ENCODE data around the gene REM2.
"Not testable (repeated sequence)": the region's sequence is repeated elsewhere in the genome, so short reads cannot be mapped to it uniquely, and the experiment has no call there.

REM2 gene

DNA sequence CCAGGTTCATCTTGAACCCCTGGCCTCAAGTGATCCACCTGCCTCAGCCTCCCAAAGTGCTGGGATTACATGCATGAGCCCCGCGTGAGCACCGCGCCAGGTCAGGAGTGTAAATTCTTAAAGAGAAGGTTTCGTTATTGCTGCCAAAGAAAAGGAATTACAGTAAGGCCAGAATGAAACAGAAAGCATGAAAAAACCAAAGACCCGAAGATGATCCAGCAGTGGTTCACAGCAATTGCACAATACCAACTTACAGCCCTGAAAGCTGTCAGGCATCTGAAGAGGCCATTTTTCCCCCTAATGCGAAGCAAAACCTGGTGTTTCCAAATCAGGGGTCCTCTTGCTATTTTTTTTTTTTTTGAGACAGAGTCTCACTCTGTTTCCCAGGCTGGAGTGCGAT, 25.6 kb downstream of the REM2 start:
- Mint-ChIP-seq H3K27ac (no peak overlapping the region), H3K4me3 (no peak overlapping the region), H3K9me3 (no peaks in the 10 kb centered on the region), H3K4me1 (ENCODE audit: low read depth) (peaks cover 28% of the 10 kb centered on the region), H3K36me3 (ENCODE audit: low read depth) (peaks cover 95% of the 10 kb centered on the region), H3K27me3 (no peaks in the 10 kb centered on the region)
- intact Hi-C loops (cut with micrococcal nuclease) = no loop called here

DNA sequence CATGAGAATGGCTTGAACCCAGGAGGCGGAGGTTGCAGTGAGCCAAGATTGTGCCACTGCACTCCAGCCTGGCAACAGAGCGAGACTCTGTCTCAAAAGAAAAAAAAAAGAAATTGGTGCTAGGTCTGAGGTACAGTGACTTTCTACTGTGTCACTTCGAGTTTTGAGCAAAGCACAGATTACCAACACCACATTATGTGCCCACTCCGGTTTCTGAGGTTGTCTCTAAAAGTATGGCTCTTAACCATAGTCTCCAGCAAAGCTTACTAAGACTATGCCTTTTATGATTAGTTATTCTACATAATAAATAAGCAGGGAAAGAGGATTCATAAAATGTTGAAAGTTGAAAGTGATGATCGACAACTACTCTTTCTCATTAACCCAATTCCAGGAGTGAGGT, 27.9 kb downstream of the REM2 start:
- Mint-ChIP-seq H3K27me3 (no peaks in the 10 kb centered on the region), H3K36me3 (ENCODE audit: low read depth) (peaks cover 75% of the 10 kb centered on the region), H3K4me3 (no peak overlapping the region), H3K27ac (no peak overlapping the region), H3K4me1 (ENCODE audit: low read depth) (peaks cover 43% of the 10 kb centered on the region), H3K9me3 (no peaks in the 10 kb centered on the region)
- intact Hi-C loops (cut with micrococcal nuclease) = no loop called here

DNA sequence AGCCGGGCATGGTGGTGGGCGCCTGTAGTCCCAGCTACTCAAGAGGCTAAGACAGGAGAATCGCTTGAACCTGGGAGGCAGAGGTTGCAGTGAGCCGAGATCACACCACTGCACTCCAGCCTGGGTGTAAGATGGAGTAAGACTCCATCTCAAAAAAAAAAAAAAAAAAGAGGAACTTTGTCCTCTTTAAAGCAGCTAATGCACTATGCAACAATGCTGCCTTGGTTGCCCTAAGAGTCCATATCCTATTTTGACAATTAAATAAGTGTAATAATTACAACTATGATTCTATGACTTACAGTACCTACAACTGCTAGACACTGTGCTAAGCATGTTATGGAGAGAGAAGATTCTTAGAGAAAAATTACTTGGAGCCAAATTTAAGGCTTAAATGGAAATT, 31.8 kb downstream of the REM2 start:
- Mint-ChIP-seq H3K4me1 (ENCODE audit: low read depth) (peaks cover 58% of the 10 kb centered on the region), H3K36me3 (ENCODE audit: low read depth) (peaks cover 65% of the 10 kb centered on the region)
- H3K4me3 Mint-ChIP-seq, H3K9me3 Mint-ChIP-seq, H3K27me3 Mint-ChIP-seq, H3K27ac Mint-ChIP-seq: not testable (repeated sequence)
- intact Hi-C loops (cut with micrococcal nuclease) = loop anchor here (5.0 kb wide), 1 partner anchor 148 kb away; the partner anchor contains the start of gene OXA1L

DNA sequence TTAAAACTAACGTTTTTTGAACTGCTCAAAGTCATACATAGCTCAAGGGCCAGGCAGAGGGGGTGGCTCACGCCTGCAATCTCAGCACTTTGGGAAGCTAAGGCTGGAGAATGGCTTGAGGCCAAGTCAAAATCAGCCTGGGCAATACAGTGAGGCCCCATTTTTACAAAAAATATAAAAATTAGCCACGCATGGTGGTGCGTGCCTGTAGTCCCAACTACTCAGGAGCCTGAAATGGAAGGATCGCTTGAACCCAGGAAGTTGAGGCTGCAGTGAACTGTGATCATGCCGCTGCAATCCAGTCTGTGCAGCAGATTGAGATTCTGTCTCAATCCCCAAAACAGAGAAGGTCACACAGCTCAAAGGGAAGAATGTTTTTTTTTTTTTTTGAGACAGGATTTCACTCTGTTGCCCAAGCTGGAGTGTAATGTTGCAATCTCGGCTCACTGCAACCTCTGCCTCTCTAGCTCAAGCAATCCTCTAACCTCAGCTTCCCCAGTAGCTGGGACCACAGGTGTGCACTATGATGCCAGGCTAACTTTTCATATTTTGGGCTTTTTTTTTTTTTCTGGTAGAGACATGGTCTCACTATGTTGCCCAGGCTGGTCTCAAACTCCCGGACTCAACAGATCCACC, 33.0 kb downstream of the REM2 start:
- H3K4me3 Mint-ChIP-seq = no peak overlapping the region
- H3K4me1 Mint-ChIP-seq (ENCODE audit: low read depth) = peaks cover 56% of the 10 kb centered on the region
- no peaks in the 10 kb centered on the region for H3K27me3 Mint-ChIP-seq
- H3K27ac Mint-ChIP-seq = peak overlapping the region; percentile 66
- intact Hi-C loops (cut with micrococcal nuclease) = loop anchor here (5.0 kb wide), 1 partner anchor 149 kb away; the partner anchor contains the start of gene OXA1L
- peaks cover 63% of the 10 kb centered on the region for H3K36me3 Mint-ChIP-seq (ENCODE audit: low read depth)
- no peaks in the 10 kb centered on the region for H3K9me3 Mint-ChIP-seq

DNA sequence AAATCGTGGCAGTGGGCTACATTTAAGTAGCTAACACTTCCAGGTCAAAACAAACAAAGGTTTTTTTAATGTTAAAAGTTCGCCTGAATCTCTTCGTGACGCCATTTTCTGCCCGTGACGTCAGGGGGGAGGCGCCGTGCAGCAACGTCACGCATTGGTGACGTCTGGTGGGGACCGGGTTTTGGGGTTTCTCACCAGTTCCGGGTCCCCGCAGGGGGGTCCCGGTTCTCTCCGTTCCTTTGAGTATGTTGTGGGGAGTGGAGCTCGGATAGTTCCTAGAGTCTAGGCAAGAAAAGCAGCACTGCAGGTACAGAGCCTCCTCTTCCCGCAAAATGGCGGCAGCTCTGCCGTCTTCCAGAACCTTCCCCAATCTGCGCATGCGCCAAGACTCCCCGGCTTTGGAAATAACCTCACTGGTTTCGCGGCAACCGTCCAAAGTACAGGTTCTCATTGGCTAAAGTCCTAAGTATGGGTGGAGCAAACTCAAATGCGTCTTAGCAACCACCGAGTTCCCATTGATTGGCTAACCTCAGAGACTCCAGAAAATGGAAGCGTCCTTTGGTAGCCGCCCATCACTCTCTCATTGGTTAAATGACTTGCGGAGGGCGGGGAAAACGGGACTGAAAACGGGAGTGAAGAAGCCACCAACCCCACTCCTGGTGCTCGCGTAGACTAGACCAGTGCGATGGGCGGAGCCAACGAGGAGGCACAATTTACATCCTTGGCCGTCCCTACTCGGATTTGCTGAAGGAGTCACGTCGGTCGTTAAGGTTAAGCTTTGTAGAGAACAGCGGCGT, 36.0 kb downstream of the REM2 start, which contains the start of gene RBM23:
Gene RBM23, minus strand, starts transcription at position 346 of the 797 bp plus-strand sequence.
- H3K36me3 Mint-ChIP-seq (ENCODE audit: low read depth) = peaks cover 63% of the 10 kb centered on the region
- peak within 1 kb of the TSS; percentile 89 for H3K4me3 Mint-ChIP-seq
- H3K4me1 Mint-ChIP-seq (ENCODE audit: low read depth) = peaks cover 50% of the 10 kb centered on the region

DNA sequence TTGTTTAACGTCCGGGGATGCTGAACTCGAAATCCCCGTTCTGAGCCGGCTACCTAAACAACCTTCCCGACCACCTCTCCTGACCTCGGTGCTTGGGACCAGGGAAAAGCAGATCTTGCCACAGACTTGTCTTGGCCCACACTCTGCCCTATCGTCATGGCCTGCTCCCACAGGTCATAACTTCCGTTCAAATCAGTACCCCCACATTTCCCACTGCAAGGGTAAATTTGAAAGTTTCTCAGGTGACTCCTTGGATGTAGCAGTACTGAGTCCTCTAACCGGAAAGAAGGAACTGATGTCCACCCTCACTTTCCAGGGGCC, 36.5 kb downstream of the REM2 start:
- H3K9me3 Mint-ChIP-seq = no peaks in the 10 kb centered on the region

More for the DNA sequence above, 36.0 kb downstream of the REM2 start, which contains the start of gene RBM23:
- Mint-ChIP-seq H3K9me3 (no peaks in the 10 kb centered on the region), H3K27me3 (no peaks in the 10 kb centered on the region), H3K27ac (peak within 1 kb of the TSS; percentile 100)
- intact Hi-C loops (cut with micrococcal nuclease) = loop anchor here (1.0 to 5.0 kb wide), 2 partner anchors 10 to 152 kb away; partner anchors contain the start of genes OXA1L and PRMT5

DNA sequence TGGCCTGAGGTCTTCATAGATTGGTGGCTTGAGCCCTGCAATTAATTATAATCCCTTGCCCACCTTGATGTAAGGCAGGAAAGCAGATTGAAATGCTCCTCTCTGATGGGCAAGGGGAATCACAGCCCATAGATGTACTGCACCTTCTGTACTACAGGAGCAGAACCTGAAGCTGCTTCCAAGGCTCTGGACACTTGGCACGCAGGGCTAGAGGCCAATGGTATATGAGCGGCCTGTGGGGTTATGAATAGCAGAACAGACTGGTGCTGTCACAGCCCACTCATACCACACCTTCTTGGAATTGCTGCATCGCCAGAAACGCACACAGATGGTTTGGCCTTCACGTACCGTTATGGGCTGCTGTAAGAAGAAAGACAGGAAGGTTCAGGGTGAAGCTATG, 37.7 kb downstream of the REM2 start:
- Mint-ChIP-seq H3K27ac (no peak overlapping the region), H3K4me1 (ENCODE audit: low read depth) (peaks cover 38% of the 10 kb centered on the region), H3K36me3 (ENCODE audit: low read depth) (peaks cover 79% of the 10 kb centered on the region), H3K27me3 (no peaks in the 10 kb centered on the region), H3K9me3 (no peaks in the 10 kb centered on the region), H3K4me3 (no peak overlapping the region)
- intact Hi-C loops (cut with micrococcal nuclease) = no loop called here

More for the DNA sequence above, 36.5 kb downstream of the REM2 start:
- no peaks in the 10 kb centered on the region for H3K27me3 Mint-ChIP-seq
- intact Hi-C loops (cut with micrococcal nuclease) = loop anchor here (1.0 to 5.0 kb wide), 2 partner anchors 10 to 152 kb away; partner anchors contain the start of genes OXA1L and PRMT5
- H3K4me3 Mint-ChIP-seq = peak overlapping the region; percentile 89
- peak overlapping the region; percentile 100 for H3K27ac Mint-ChIP-seq
- H3K4me1 Mint-ChIP-seq (ENCODE audit: low read depth) = peaks cover 48% of the 10 kb centered on the region
- peaks cover 69% of the 10 kb centered on the region for H3K36me3 Mint-ChIP-seq (ENCODE audit: low read depth)

DNA sequence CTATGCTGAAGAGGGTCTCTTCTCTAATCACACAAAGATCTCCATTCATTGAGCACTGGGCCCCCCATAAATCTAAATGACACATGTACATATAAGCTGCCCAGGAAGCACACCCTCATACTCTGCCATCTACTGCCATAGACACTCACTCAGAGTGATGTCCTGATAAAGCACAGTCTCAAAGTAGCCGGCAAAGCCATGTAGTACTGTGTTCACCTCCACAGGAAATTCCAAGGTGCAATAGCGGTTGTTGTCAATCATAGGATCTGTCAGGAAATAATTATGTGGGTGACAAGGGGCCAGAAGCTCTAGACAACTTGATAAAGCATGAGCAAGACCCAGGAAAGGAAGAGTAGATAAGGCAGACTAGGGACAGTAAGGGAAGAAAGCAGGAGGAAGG, 39.3 kb downstream of the REM2 start:
- intact Hi-C loops (cut with micrococcal nuclease) = no loop called here
- no peak overlapping the region for H3K4me3 Mint-ChIP-seq
- H3K9me3 Mint-ChIP-seq = no peaks in the 10 kb centered on the region
- H3K36me3 Mint-ChIP-seq (ENCODE audit: low read depth) = peaks cover 90% of the 10 kb centered on the region
- no peak overlapping the region for H3K27ac Mint-ChIP-seq
- H3K27me3 Mint-ChIP-seq = no peaks in the 10 kb centered on the region
- H3K4me1 Mint-ChIP-seq (ENCODE audit: low read depth) = peaks cover 41% of the 10 kb centered on the region

DNA sequence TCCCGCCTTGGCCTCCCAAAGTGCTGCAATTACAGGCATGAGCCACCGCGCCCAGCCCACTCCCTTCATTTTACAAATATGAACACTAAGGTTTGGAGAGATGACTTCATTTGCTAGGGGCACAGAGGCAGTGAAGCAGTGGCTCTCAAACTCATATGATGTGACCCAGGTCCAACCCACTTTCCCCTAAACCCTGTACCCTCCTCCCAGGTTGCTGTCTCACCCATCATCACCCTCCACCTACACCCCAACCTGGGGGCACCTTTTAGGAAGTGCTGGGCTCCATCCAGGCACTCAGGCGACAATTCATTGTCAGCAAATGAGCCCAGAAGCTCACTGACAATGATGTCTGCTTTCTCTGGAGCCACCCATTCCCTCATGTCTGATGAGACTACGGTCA, 40.7 kb downstream of the REM2 start:
- Mint-ChIP-seq H3K36me3 (ENCODE audit: low read depth) (peaks cover 77% of the 10 kb centered on the region), H3K27ac (no peak overlapping the region), H3K4me3 (no peak overlapping the region), H3K4me1 (ENCODE audit: low read depth) (peaks cover 34% of the 10 kb centered on the region), H3K27me3 (no peaks in the 10 kb centered on the region), H3K9me3 (no peaks in the 10 kb centered on the region)
- intact Hi-C loops (cut with micrococcal nuclease) = no loop called here

DNA sequence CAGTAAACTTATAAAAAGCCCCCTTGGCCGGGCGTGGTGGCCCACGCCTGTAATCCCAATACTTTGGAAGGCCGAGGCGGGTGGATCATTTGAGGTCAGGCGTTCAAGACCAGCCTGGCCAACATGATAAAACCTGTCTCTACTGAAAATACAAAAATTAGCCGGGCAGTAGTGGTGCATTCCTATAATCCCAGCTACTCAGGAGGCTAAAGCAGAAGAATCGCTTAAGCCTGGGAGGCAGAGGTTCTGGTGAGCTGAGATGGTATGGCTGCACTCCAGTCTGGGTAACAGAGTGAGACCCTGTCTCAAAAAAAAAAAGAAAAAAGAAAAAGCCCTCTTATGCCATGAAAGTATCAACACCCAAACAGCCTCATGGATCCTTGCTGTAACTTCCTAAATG, 42.5 kb downstream of the REM2 start:
- no peak overlapping the region for H3K4me3 Mint-ChIP-seq
- no peaks in the 10 kb centered on the region for H3K27me3 Mint-ChIP-seq
- intact Hi-C loops (cut with micrococcal nuclease) = no loop called here
- H3K36me3 Mint-ChIP-seq (ENCODE audit: low read depth) = peaks cover 68% of the 10 kb centered on the region
- H3K4me1 Mint-ChIP-seq (ENCODE audit: low read depth) = peaks cover 28% of the 10 kb centered on the region
- no peak overlapping the region for H3K27ac Mint-ChIP-seq
- H3K9me3 Mint-ChIP-seq = no peaks in the 10 kb centered on the region

DNA sequence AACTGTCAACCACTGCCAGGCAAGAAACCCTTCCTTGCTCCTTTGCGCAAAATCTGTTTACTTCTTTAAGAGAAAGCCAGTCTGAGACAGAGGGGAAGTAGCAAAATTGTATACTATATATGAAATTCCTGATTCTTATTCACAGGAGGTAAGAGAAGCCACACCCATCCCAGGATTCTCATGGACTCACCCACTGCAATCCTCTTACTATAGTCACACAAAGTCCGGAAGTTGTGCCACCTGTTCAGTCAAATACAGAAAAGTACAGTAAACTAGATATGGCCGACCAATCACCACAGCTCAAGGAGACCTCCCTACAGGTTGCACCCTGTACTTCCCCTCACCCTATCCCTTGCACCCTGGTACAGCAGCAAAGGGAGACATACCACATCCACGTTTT, 43.3 kb downstream of the REM2 start:
- H3K27ac Mint-ChIP-seq = no peak overlapping the region
- peaks cover 28% of the 10 kb centered on the region for H3K4me1 Mint-ChIP-seq (ENCODE audit: low read depth)
- intact Hi-C loops (cut with micrococcal nuclease) = no loop called here
- no peaks in the 10 kb centered on the region for H3K27me3 Mint-ChIP-seq
- H3K36me3 Mint-ChIP-seq (ENCODE audit: low read depth) = peaks cover 60% of the 10 kb centered on the region
- H3K9me3 Mint-ChIP-seq = no peaks in the 10 kb centered on the region
- no peak overlapping the region for H3K4me3 Mint-ChIP-seq

DNA sequence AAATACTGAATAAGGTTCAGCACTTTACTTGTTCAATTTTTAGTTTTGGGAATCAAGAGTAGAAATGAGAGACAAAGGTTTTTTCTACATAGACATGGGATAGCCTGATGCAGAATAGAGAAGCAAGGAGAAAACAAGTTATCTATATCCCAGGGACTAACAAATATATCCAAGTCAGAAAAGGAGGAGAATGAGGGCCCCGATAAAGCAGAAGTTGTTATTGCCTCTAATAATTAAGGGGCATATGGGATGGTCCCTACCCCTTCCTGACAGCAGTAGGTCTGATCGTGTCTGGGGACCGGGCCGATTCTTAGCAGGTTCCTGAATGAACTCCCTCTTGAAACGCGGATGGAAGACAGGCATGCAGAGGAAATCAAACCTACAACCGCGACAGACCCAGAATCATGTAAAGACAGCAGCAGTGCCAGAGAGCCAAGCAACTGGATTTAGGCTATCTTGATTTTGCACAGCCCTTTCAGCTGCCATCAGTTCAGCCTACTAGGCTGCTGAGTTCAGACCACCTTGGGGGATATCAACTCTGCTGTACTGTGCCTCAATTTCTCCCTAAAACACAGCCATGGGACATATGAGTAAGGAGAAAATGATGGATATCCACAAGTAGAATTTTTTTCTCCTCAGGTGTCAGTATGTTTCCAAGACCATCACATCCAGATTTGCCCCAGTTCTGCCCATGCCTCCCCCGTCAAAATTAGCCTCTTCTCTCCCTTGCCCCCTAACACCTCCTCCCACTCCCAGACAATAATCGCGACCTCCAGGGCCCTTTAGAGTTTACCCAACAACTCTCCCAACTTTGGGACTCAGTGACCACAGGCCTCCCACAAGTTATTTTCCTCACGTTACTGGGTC, 45.4 kb downstream of the REM2 start:
- intact Hi-C loops (cut with micrococcal nuclease) = loop anchor here (1.0 kb wide), 1 partner anchor 9 kb away; the partner anchor contains the start of gene RBM23
- H3K4me3 Mint-ChIP-seq = no peak overlapping the region
- peaks cover 17% of the 10 kb centered on the region for H3K4me1 Mint-ChIP-seq (ENCODE audit: low read depth)
- no peaks in the 10 kb centered on the region for H3K27me3 Mint-ChIP-seq
- H3K36me3 Mint-ChIP-seq (ENCODE audit: low read depth) = peaks cover 39% of the 10 kb centered on the region
- H3K9me3 Mint-ChIP-seq = no peaks in the 10 kb centered on the region
- no peak overlapping the region for H3K27ac Mint-ChIP-seq

DNA sequence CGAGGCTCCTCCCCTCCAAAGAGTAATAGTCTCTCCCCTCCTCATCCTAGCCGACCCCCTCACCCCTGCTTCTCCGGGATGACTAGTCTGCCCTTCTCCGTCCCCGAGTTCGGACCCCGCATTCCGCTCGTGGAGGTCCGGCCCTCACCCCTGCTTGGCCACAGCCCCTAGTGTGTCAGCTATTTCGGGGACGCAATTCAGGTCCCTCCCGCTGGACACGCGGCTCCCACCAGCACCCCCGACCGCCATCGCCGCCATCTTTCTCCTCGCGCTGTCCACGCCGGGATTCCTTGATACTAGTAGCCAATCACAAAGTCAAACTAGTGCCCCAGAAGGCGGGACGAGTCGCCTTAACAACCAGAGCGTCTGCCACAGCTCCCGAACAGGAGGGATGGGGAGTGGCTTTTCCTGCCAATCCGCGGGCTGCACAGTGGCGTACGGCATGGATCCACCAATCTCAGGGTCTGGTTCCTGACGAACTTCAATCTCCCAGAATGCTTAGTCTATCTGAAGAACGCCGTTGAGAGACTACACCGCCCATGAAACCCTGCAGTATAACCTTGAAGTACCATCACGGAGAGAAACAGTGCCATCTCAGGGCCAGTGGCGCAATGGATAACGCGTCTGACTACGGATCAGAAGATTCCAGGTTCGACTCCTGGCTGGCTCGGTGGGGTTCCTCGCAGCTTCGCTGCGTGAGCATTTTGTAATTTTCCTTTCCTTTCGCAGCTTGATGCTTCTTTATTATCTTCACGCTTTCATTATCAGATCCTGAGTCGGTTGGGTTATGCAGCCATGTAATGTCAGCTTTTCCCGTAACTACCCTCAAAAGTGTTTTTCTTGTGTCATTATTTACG, 46.3 kb downstream of the REM2 start, which contains the start of gene PRMT5:
Gene PRMT5, minus strand, starts transcription at position 273 of the 857 bp plus-strand sequence. Its CDS starts 15 bp downstream, at position 258.
- intact Hi-C loops (cut with micrococcal nuclease) = loop anchor here (1.0 kb wide), 1 partner anchor 10 kb away; the partner anchor contains the start of gene RBM23
- Mint-ChIP-seq H3K27me3 (no peaks in the 10 kb centered on the region), H3K36me3 (ENCODE audit: low read depth) (peaks cover 30% of the 10 kb centered on the region), H3K27ac (no peak within 1 kb of the TSS), H3K4me3 (no peak within 1 kb of the TSS), H3K4me1 (ENCODE audit: low read depth) (peaks cover 17% of the 10 kb centered on the region), H3K9me3 (no peaks in the 10 kb centered on the region)
